Motor neuron (in vitro differentiated cells): ENCODE data around the gene SYT7. TPM values are rescaled to one million over a fixed set of nuclear protein-coding genes. Genes with fewer than 3 reads are reported as not detected.

Experiments
- ATAC-seq, 8 experiments: fragments of 200-7000 bp; cut with Tn5 transposase; replicated peaks in 6 of 8; 2 replicates each; pipeline ENCODE4 v1.8.0; 2021; ENCODE audit warnings: mild to moderate bottlenecking in 8 of 8, moderate library complexity in 8 of 8
- H3K27ac ChIP-seq, 2 donors: fragments of 250-450 bp; sonication (Bioruptor Pico); 2 replicates each; pipeline ENCODE4 v1.9.0; 2021; ENCODE audit warnings: antibody characterized with exemption in 2 of 2, mild to moderate bottlenecking in 2 of 2, moderate library complexity in 1 of 2
- H3K4me1 ChIP-seq, 2 donors: fragments of 250-450 bp; sonication (Bioruptor Pico); replicated peaks in 1 of 2; 2 replicates each; pipeline ENCODE4 v1.6.1; 2021; ENCODE audit warnings: antibody characterized with exemption in 2 of 2, mild to moderate bottlenecking in 2 of 2, moderate library complexity in 1 of 2
- H3K4me3 ChIP-seq, 5 donors: fragments of 250-450 bp; sonication (Bioruptor Pico); 2 replicates each; pipeline ENCODE4 v1.9.0; 2021; ENCODE audit warnings: antibody characterized with exemption in 5 of 5, mild to moderate bottlenecking in 5 of 5, moderate library complexity in 4 of 5
- WGBS, 10 experiments: fragments of 450-650 bp; shearing (Covaris generic); methylation state at CpG; one replicate each; pipeline ENCODE4 v1.0.0; 2022; 5-methylcytosine and 5-hydroxymethylcytosine counted together
- in situ Hi-C, 9 experiments: fragments of 400-800 bp; cut with MboI; loops; one replicate each; pipeline ENCODE4 v1.15.0; 2021; ENCODE audit warnings: low sequenced_read_pairs in 9 of 9, low pct_unique_long_range_greater_than_20kb in 2 of 9; ENCODE audit not compliant: unreplicated experiment in 9 of 9
- total RNA-seq, 8 experiments: library from RNA; unstranded; fragments of 300-600 nt; gene quantifications; 2 replicates each; pipeline versions ENCODE4 v1.2.3 to v1.2.4, GENCODE V29; 2022

Gene SYT7
- total RNA-seq, 8 experiments from 2014 or later = 0.27 to 13.6 (median 9.7) TPM

- WGBS, 10 experiments = 30 to 90% (median 62%) methylated on average over 1 to 7 of the region's 16 CpGs; no CpG with 5 or more reads in 5 of the 10 experiments
- H3K27ac ChIP-seq = no peak overlapping the region
- peaks cover 6 to 23% of the 10 kb centered on the region in 2 donors for H3K4me1 ChIP-seq
- ATAC-seq = peak in 4 of 8 experiments; percentile 28 to 61 (median 44)
- no peak overlapping the region for H3K4me3 ChIP-seq
- in situ Hi-C loops = no loop called here
These were observed 38.2 kb downstream of the SYT7 start for GRCh38 chr11:61542705-61543104.

- no peak overlapping the region for H3K4me3 ChIP-seq
- in situ Hi-C loops = no loop called here
- peak in 6 of 8 experiments; percentile 11 to 49 (median 38) for ATAC-seq
- peaks cover 6 to 22% of the 10 kb centered on the region in 2 donors for H3K4me1 ChIP-seq
- no peak overlapping the region for H3K27ac ChIP-seq
- WGBS, 10 experiments = 40% methylated on average over 1 to 2 of the region's 19 CpGs; no CpG with 5 or more reads in 8 of the 10 experiments
These were observed 38.8 kb downstream of the SYT7 start for GRCh38 chr11:61542024-61542461.

GRCh38 chr11:61541598-61541997 lies 39.3 kb downstream of the SYT7 start:
- no peak overlapping the region for H3K27ac ChIP-seq
- H3K4me1 ChIP-seq = peaks cover 6 to 22% of the 10 kb centered on the region in 2 donors
- H3K4me3 ChIP-seq = no peak overlapping the region
- ATAC-seq = peak; percentile 4 to 94 (median 51)
- in situ Hi-C loops = no loop called here
- WGBS, 10 experiments = 0 to 100% methylated on average over 1 of the region's 3 CpGs; no CpG with 5 or more reads in 8 of the 10 experiments

GRCh38 chr11:61540528-61540927 lies 40.3 kb downstream of the SYT7 start:
- ATAC-seq = no peak
- 42 to 73% (median 50%) methylated on average over 2 to 6 of the region's 9 CpGs; no CpG with 5 or more reads in 5 of the 10 experiments for WGBS, 10 experiments
- no peak overlapping the region for H3K4me3 ChIP-seq
- no peak overlapping the region for H3K27ac ChIP-seq
- in situ Hi-C loops = no loop called here
- H3K4me1 ChIP-seq = peaks cover 6 to 22% of the 10 kb centered on the region in 2 donors

- no peak overlapping the region for H3K4me3 ChIP-seq
- 24 to 80% (median 47%) methylated on average over 1 to 10 of the region's 14 CpGs; no CpG with 5 or more reads in 3 of the 10 experiments for WGBS, 10 experiments
- in situ Hi-C loops = no loop called here
- H3K27ac ChIP-seq = peak overlapping the region in 1 of 2 donors; percentile 26
- H3K4me1 ChIP-seq = peaks cover 6 to 22% of the 10 kb centered on the region in 2 donors
- no peak for ATAC-seq
These were observed 41.0 kb downstream of the SYT7 start for GRCh38 chr11:61539831-61540357.

- WGBS, 10 experiments = 40 to 100% (median 93%) methylated on average over 2 to 8 of the region's 11 CpGs; no CpG with 5 or more reads in 4 of the 10 experiments
- Histone ChIP-seq H3K27ac (no peak overlapping the region), H3K4me1 (peaks cover 6 to 22% of the 10 kb centered on the region in 2 donors), H3K4me3 (no peak overlapping the region)
- in situ Hi-C loops = no loop called here
- ATAC-seq = no peak
These were observed 41.9 kb downstream of the SYT7 start for GRCh38 chr11:61539006-61539405.

GRCh38 chr11:61538636-61538961 lies 42.3 kb downstream of the SYT7 start:
- WGBS, 10 experiments = 74 to 83% methylated on average over 1 to 3 of the region's 9 CpGs; no CpG with 5 or more reads in 8 of the 10 experiments
- H3K27ac ChIP-seq = no peak overlapping the region
- H3K4me1 ChIP-seq = peaks cover 6 to 22% of the 10 kb centered on the region in 2 donors
- H3K4me3 ChIP-seq = no peak overlapping the region
- no peak for ATAC-seq
- in situ Hi-C loops = no loop called here

- H3K27ac ChIP-seq = no peak overlapping the region
- ATAC-seq = no peak
- whole genome bisulfite sequencing, 10 experiments = 40% methylated on average over 1 of the region's 8 CpGs; no CpG with 5 or more reads in 9 of the 10 experiments
- in situ Hi-C loops = no loop called here
- H3K4me3 ChIP-seq = no peak overlapping the region
- peaks cover 8 to 13% of the 10 kb centered on the region in 2 donors for H3K4me1 ChIP-seq
These were observed 43.5 kb downstream of the SYT7 start for GRCh38 chr11:61537326-61537725.

GRCh38 chr11:61536676-61537270 lies 44.1 kb downstream of the SYT7 start:
- 33 to 45% methylated on average over 1 to 2 of the region's 2 CpGs; no CpG with 5 or more reads in 8 of the 10 experiments for WGBS, 10 experiments
- ATAC-seq = peak in 2 of 8 experiments; percentile 13 to 14

GRCh38 chr11:61535998-61536675 lies 44.7 kb downstream of the SYT7 start:
- Histone ChIP-seq H3K4me3 (no peak overlapping the region), H3K27ac (no peak overlapping the region), H3K4me1 (peaks cover 6 to 8% of the 10 kb centered on the region in 2 donors)
- in situ Hi-C loops = no loop called here
- no peak for ATAC-seq
- WGBS, 10 experiments = 40 to 100% (median 75%) methylated on average over 1 to 2 of the region's 17 CpGs; no CpG with 5 or more reads in 6 of the 10 experiments

More at GRCh38 chr11:61536676-61537270, 44.1 kb downstream of the SYT7 start:
- no peak overlapping the region for H3K27ac ChIP-seq
- in situ Hi-C loops = no loop called here
- peaks cover 5 to 7% of the 10 kb centered on the region in 2 donors for H3K4me1 ChIP-seq
- H3K4me3 ChIP-seq = no peak overlapping the region

- Histone ChIP-seq H3K4me1 (peaks cover 11% of the 10 kb centered on the region in 2 donors), H3K4me3 (no peak overlapping the region), H3K27ac (no peak overlapping the region)
- WGBS, 10 experiments = 55 to 89% (median 68%) methylated on average over 3 to 8 of the region's 32 CpGs; no CpG with 5 or more reads in 3 of the 10 experiments
- in situ Hi-C loops = no loop called here
- no peak for ATAC-seq
These were observed 45.7 kb downstream of the SYT7 start for GRCh38 chr11:61534933-61535839.

- Histone ChIP-seq H3K4me1 (peaks cover 9 to 11% of the 10 kb centered on the region in 2 donors), H3K27ac (no peak overlapping the region), H3K4me3 (no peak overlapping the region)
- 20 to 93% (median 84%) methylated on average over 1 to 14 of the region's 36 CpGs; no CpG with 5 or more reads in 3 of the 10 experiments for WGBS, 10 experiments
- in situ Hi-C loops = no loop called here
- ATAC-seq = no peak
These were observed 46.6 kb downstream of the SYT7 start for GRCh38 chr11:61534025-61534932.
